Peyer's patch (tissue), 4 donors: ENCODE measurements around the gene MT1F.

Experiments
- CTCF ChIP-seq, 6 experiments: fragments of 450-650 bp in 4 of 6; fragments of 200-600 bp in 2 of 6; sonication (generic) in 1 of 6; IDR thresholded peaks; one replicate each; pipeline ENCODE4 v1.5.1; 2017 to 2019; ENCODE audit warnings: antibody characterized with exemption in 6 of 6, mild to moderate bottlenecking in 3 of 6, moderate library complexity in 1 of 6
- POLR2A ChIP-seq, 2 donors: fragments of 450-650 bp; IDR thresholded peaks; one replicate each; pipeline ENCODE4 v1.5.1; 2017; ENCODE audit warnings: antibody characterized with exemption in 2 of 2, mild to moderate bottlenecking in 2 of 2, moderate library complexity in 2 of 2

- TF ChIP-seq CTCF (IDR thresholded peaks at IDR 0.05): no peak
- TF ChIP-seq POLR2A (IDR thresholded peaks at IDR 0.05): no peak
Measured at GRCh38 chr16:56679818-56680217, 22.1 kb downstream of the MT1F start.
